ENCODE results near the gene GBP6. TPM values are rescaled to one million over a fixed set of nuclear protein-coding genes. Genes with fewer than 3 reads are reported as not detected.
A peak's percentile ranks its signal among the peaks of the same experiment; 100 is the strongest.
"Not testable (repeated sequence)": the region's sequence is repeated elsewhere in the genome, so short reads cannot be mapped to it uniquely, and the experiment has no call there.

GBP6 gene
- total and polyA plus RNA-seq, 8 donors: 0.26 to 1.3 (median 0.69) TPM

- DNase-seq: no peak
- peaks cover 0 to 13% of the 10 kb centered on the region in 2 donors for H3K4me1 ChIP-seq
- no peaks in the 10 kb centered on the region for H3K36me3 ChIP-seq
- H3K27ac ChIP-seq: no peak overlapping the region
- ATAC-seq: no peak
- H3K4me3 ChIP-seq: no peak overlapping the region
- no peaks in the 10 kb centered on the region for H3K9me3 ChIP-seq
- H3K27me3 ChIP-seq: no peaks in the 10 kb centered on the region
- intact Hi-C loops (cut with DNase I): no loop called here
- no peak for TF ChIP-seq CTCF (IDR thresholded peaks at IDR 0.05)
These were observed 41.5 kb downstream of the GBP6 start for GRCh38 chr1:89405275-89405929.

DNA sequence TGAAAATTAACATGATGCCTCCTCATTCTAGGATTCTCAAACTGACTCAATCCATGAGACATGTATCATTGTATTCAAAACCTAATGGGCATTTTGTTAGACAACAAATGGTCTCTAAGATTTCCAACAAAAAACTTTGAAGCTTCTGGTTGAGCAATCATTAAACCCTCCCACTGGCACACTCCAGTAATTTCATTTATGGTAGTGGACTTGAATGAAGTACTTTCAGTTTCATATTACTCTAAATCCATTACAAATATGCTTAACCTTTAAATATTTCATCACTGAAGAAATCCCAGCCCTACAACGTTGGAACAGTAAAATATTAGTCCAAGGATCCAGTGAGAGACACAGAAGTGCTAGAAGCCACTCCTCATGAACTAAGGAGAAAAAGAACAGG lies 43.5 kb downstream of the GBP6 start:
- no peak for TF ChIP-seq CTCF (IDR thresholded peaks at IDR 0.05)
- DNase-seq (peak in 2 of 4 donors; percentile 28 to 66), ATAC-seq (peak; percentile 89)
- peaks cover 0 to 13% of the 10 kb centered on the region in 2 donors for H3K4me1 ChIP-seq
- no peaks in the 10 kb centered on the region for H3K9me3 ChIP-seq
- intact Hi-C loops (cut with DNase I): no loop called here
- H3K36me3 ChIP-seq: no peaks in the 10 kb centered on the region
- H3K27ac ChIP-seq: peak overlapping the region; percentile 58 to 69
- no peaks in the 10 kb centered on the region for H3K27me3 ChIP-seq
- peak overlapping the region; percentile 21 to 43 for H3K4me3 ChIP-seq

DNA sequence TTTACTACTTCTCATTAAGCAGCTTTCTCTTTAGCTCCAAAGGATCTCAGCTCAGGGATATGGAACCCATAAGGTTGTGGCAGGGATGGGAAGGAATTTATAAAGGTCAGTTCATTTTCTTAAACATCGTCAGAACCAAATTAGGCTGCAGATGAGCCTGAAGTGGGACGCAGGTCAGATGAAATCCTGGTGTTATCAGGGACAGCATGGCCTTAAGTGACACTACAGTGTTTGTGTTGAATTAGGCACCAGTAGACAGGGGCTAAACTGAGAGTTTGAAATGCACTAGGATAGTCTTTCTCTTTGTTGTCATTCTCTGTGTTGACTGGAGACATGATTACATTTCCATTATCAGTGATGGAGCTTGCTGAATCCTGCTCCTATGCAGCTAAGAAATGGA lies 43.9 kb downstream of the GBP6 start:
- intact Hi-C loops (cut with DNase I); H3K9me3 ChIP-seq; H3K36me3 ChIP-seq; DNase-seq; H3K27me3 ChIP-seq: not testable (repeated sequence)
- H3K27ac ChIP-seq: peak overlapping the region; percentile 58 to 69
- peak; percentile 74 for ATAC-seq
- H3K4me1 ChIP-seq: peaks cover 0 to 13% of the 10 kb centered on the region in 2 donors
- H3K4me3 ChIP-seq: peak overlapping the region; percentile 21 to 43

DNA sequence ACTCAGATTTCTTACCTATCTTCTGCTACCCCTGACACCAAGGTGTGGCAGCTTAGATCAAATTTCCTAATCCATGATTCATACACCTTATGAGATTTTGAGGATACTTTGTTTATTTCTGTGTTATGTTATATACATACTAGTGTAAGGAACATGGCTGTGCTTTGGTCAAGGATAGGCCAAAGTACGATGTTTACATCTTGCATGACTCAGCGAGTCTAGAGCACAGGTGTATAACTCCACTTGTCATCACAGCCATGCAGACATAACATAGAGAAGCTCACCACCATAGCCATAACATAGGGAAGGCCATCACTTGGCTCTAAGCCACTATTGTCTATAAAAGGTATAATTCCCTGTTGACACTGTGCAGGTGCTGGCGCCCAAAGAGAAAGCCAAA lies 61.2 kb downstream of the GBP6 start:
- ATAC-seq (no peak), DNase-seq (no peak)
- H3K36me3 ChIP-seq: no peaks in the 10 kb centered on the region
- no peaks in the 10 kb centered on the region for H3K4me1 ChIP-seq
- H3K27ac ChIP-seq: no peak overlapping the region
- intact Hi-C loops (cut with DNase I): no loop called here
- H3K9me3 ChIP-seq: no peaks in the 10 kb centered on the region
- no peak for TF ChIP-seq CTCF (IDR thresholded peaks at IDR 0.05)
- H3K27me3 ChIP-seq: no peaks in the 10 kb centered on the region
- H3K4me3 ChIP-seq: no peak overlapping the region

DNA sequence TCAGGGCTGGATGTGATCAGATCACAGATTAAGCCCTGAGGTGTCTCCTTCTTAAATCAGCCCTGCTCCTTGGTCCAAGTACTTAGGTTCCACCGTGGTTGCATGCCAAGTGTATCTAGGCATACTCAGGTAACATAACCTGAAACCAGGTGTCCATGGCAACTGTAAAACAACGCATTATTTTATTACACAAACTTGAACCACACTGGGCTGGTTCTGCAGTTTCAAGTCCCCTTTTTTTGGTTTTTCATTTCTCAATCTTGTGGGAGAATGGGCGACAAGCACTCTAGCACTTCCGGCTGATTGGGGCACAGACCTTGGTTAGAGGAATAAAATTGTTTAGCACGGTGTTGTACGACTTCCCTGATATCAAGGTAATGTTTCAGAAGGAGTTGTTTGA lies 65.2 kb downstream of the GBP6 start:
- no peaks in the 10 kb centered on the region for H3K4me1 ChIP-seq
- no peaks in the 10 kb centered on the region for H3K9me3 ChIP-seq
- intact Hi-C loops (cut with DNase I): no loop called here
- DNase-seq (peak in 1 of 4 donors; percentile 31), ATAC-seq (peak; percentile 74)
- H3K27me3 ChIP-seq: no peaks in the 10 kb centered on the region
- no peak overlapping the region for H3K27ac ChIP-seq
- no peak overlapping the region for H3K4me3 ChIP-seq
- TF ChIP-seq CTCF (IDR thresholded peaks at IDR 0.05): no peak
- no peaks in the 10 kb centered on the region for H3K36me3 ChIP-seq

- H3K4me1 ChIP-seq; intact Hi-C loops (cut with DNase I); H3K27ac ChIP-seq; H3K36me3 ChIP-seq; H3K9me3 ChIP-seq; DNase-seq; H3K4me3 ChIP-seq; H3K27me3 ChIP-seq: not testable (repeated sequence)
- peak; percentile 49 for ATAC-seq
These were observed 65.8 kb downstream of the GBP6 start for GRCh38 chr1:89429681-89430080.

Measured in left lung (tissue), 10 donors.